K562 (cell line): Measurements from ENCODE around the gene MYO3B. TPM values are rescaled to one million over a fixed set of nuclear protein-coding genes. Genes with fewer than 3 reads are reported as not detected.

Experiments
- ATAC-seq: fragments of 200-7000 bp; cut with Tn5 transposase; 3 replicates; pipeline ENCODE4 v1.9.1; 2020; ENCODE audit warnings: moderate library complexity
- BruUV-seq: library from RNA; stranded (reverse); fragments of 400-500 nt; replicated peaks from 2 replicates; lab custom pipeline; 2021; lab: Mats Ljungman, UMichigan
- CTCF ChIA-PET: fragments of 300-600 bp; formaldehyde crosslinking; extraction: SDS; loops from one replicate; lab custom pipeline; 2021; ENCODE audit warnings: low intra/inter-chr PET ratio; lab: Yijun Ruan, JAX
- POLR2A ChIA-PET: fragments of 300-600, 350-650 bp; sonication (Branson Sonifier 250); formaldehyde crosslinking; extraction: SDS; loops from one replicate; lab custom pipeline; 2021; ENCODE audit warnings: antibody characterized with exemption, inconsistent platforms; lab: Yijun Ruan, JAX
- DNase-seq, 4 experiments: peaks; one replicate each; pipeline versions ENCODE4 v3.0.0 to v3.0.0-alpha.2; 2011 to 2018; ENCODE audit warnings: low spot score in 3 of 4, mixed read lengths in 3 of 4; ENCODE audit errors: extremely low read depth in 1 of 4
- FAIRE-seq: peaks from 2 replicates; lab custom pipeline; 2011; peaks lifted over from hg19 to GRCh38; lab: Jason Lieb, UNC
- H2AFZ ChIP-seq: 2 replicates; pipeline ENCODE4 v1.6.0; 2011; ENCODE audit warnings: low read depth, low read length, control low read depth, inconsistent platforms
- H3K27ac ChIP-seq: fragments of 200-600 bp; 3 replicates; pipeline ENCODE4 v1.8.0; 2011; ENCODE audit warnings: low read depth, mild to moderate bottlenecking, control low read depth, inconsistent platforms, low read length, moderate library complexity, mixed read lengths; ENCODE audit errors: extremely low read depth
- H3K27me3 ChIP-seq, 2 experiments: fragments of 300-600 bp in 1 of 2; 2 replicates in 1 of 2; 3 replicates in 1 of 2; pipeline versions ENCODE4 v1.6.0 to v1.8.0; 2011; ENCODE audit warnings: inconsistent platforms in 2 of 2, low read length in 2 of 2, mild to moderate bottlenecking in 1 of 2, mixed read lengths in 1 of 2, moderate library complexity in 1 of 2; ENCODE audit not compliant: control insufficient read depth in 2 of 2, insufficient read depth in 2 of 2
- H3K36me3 ChIP-seq: fragments of 300-600 bp; 3 replicates; pipeline ENCODE4 v1.8.0; 2011; ENCODE audit warnings: mild to moderate bottlenecking, low read length, inconsistent platforms; ENCODE audit not compliant: control insufficient read depth, insufficient read depth
- H3K4me1 ChIP-seq, 2 experiments: fragments of 200-600 bp in 1 of 2; replicated peaks in 1 of 2; 2 replicates in 1 of 2; 3 replicates in 1 of 2; pipeline versions ENCODE4 v1.5.1 to v1.8.0; 2011; ENCODE audit warnings: inconsistent platforms in 2 of 2, low read length in 2 of 2, mild to moderate bottlenecking in 1 of 2, mixed read lengths in 1 of 2, moderate library complexity in 1 of 2; ENCODE audit not compliant: control insufficient read depth in 2 of 2, insufficient read depth in 2 of 2
- H3K4me2 ChIP-seq: 2 replicates; pipeline ENCODE4 v1.6.1; 2011; ENCODE audit warnings: low read length, control low read depth, inconsistent platforms, mixed read lengths; ENCODE audit not compliant: insufficient read depth
- H3K4me3 ChIP-seq: fragments of 200-600 bp; sonication (generic), shearing (Covaris generic); 2 replicates; pipeline ENCODE4 v1.5.1; 2016; ENCODE audit warnings: control low read depth, inconsistent platforms
- H3K79me2 ChIP-seq: fragments of 200-600 bp; 3 replicates; pipeline ENCODE4 v1.8.0; 2011; ENCODE audit warnings: low read length, inconsistent platforms; ENCODE audit not compliant: control insufficient read depth, insufficient read depth
- H3K9ac ChIP-seq, 2 experiments: 2 replicates each; pipeline versions ENCODE4 v1.6.0 to v1.6.1; 2011; ENCODE audit warnings: low read depth in 2 of 2, low read length in 2 of 2, control low read depth in 1 of 2, inconsistent platforms in 1 of 2, mild to moderate bottlenecking in 1 of 2, mixed read lengths in 1 of 2; ENCODE audit not compliant: insufficient read depth in 1 of 2
- H3K9me1 ChIP-seq: one replicate; pipeline ENCODE4 v1.6.0; 2011; ENCODE audit warnings: inconsistent platforms, mild to moderate bottlenecking, low read length, moderate library complexity; ENCODE audit not compliant: control insufficient read depth, insufficient read depth
- H3K9me3 ChIP-seq: replicated peaks from 2 replicates; pipeline ENCODE4 v1.5.1; 2011; ENCODE audit warnings: low read depth, low read length, inconsistent platforms; ENCODE audit not compliant: control insufficient read depth, insufficient read depth
- H4K20me1 ChIP-seq: replicated peaks from 2 replicates; pipeline ENCODE4 v1.6.1; 2011; ENCODE audit warnings: low read length, inconsistent platforms, mixed read lengths; ENCODE audit not compliant: control insufficient read depth, insufficient read depth
- ATF3 ChIP-seq, 2 experiments: fragments of 450-650 bp in 1 of 2; sonication (generic) in 1 of 2; formaldehyde crosslinking in 1 of 2; IDR thresholded peaks in 1 of 2; conservative IDR thresholded peaks in 1 of 2; 2 replicates each; pipeline versions ENCODE4 v1.6.1 to v1.8.1; 2016 to 2023; ENCODE audit warnings: mild to moderate bottlenecking in 2 of 2, moderate library complexity in 2 of 2, inconsistent platforms in 1 of 2, missing genetic modification reagents in 1 of 2
- E2F5 ChIP-seq: sonication (generic); formaldehyde crosslinking; IDR thresholded peaks from 2 replicates; pipeline ENCODE4 v1.8.0; 2022; ENCODE audit warnings: mild to moderate bottlenecking, missing genetic modification reagents
- ELF1 ChIP-seq: fragments of 200-800 bp; sonication (Bioruptor generic); IDR thresholded peaks from 2 replicates; pipeline ENCODE4 v1.6.1; 2016; ENCODE audit warnings: missing genetic modification characterization, missing compliant biosample characterization
- IRF1 ChIP-seq: sonication (generic); formaldehyde crosslinking; IDR thresholded peaks from 2 replicates; pipeline ENCODE4 v1.8.0; 2022; ENCODE audit warnings: missing genetic modification reagents, mild to moderate bottlenecking, borderline replicate concordance
- KDM1A ChIP-seq, 2 experiments: fragments of 450-650 bp; IDR thresholded peaks; 2 replicates each; pipeline ENCODE4 v1.6.1; 2016; ENCODE audit warnings: mild to moderate bottlenecking in 2 of 2
- NCOA6 ChIP-seq: fragments of 450-650 bp; IDR thresholded peaks from 2 replicates; pipeline ENCODE4 v1.6.1; 2017; ENCODE audit warnings: mild to moderate bottlenecking
- SRSF1 ChIP-seq: fragments of 200-400 bp; formaldehyde crosslinking; IDR thresholded peaks from 2 replicates; pipeline ENCODE4 v1.6.1; 2017; ENCODE audit warnings: mild to moderate bottlenecking, low read depth, low read length, moderate library complexity
- TAF15 ChIP-seq: fragments of 200-400 bp; formaldehyde crosslinking; IDR thresholded peaks from 2 replicates; pipeline ENCODE4 v1.6.1; 2017; ENCODE audit warnings: mild to moderate bottlenecking, low read depth, low read length, moderate library complexity
- TEAD1 ChIP-seq, 2 experiments: fragments of 450-650 bp in 1 of 2; sonication (generic) in 1 of 2; formaldehyde crosslinking; IDR thresholded peaks; 2 replicates each; pipeline versions ENCODE4 v1.4.0 to v1.8.0; 2020 to 2022; ENCODE audit warnings: mild to moderate bottlenecking in 2 of 2, missing genetic modification reagents in 1 of 2
- TRIM28 ChIP-seq: fragments of 450-650 bp; IDR thresholded peaks from 2 replicates; pipeline ENCODE4 v1.6.1; 2017
- ZFP1 ChIP-seq: fragments of 450-650 bp; formaldehyde crosslinking; IDR thresholded peaks from 2 replicates; pipeline ENCODE4 v1.4.0; 2020; ENCODE audit warnings: mild to moderate bottlenecking, mixed read lengths
- ZNF324 ChIP-seq: fragments of 250-450 bp; sonication (Bioruptor Pico); IDR thresholded peaks from 2 replicates; pipeline ENCODE4 v1.4.0; 2020; ENCODE audit warnings: mild to moderate bottlenecking
- ZNF384 ChIP-seq: IDR thresholded peaks from 2 replicates; pipeline ENCODE4 v1.6.1; 2012; ENCODE audit warnings: low read depth, low read length, improper control_type of control experiment
- WGBS: fragments of 100-300 bp; shearing (Covaris generic); methylation state at CpG from one replicate; pipeline ENCODE4 v1.1.6; 2016; ENCODE audit warnings: low coverage, mixed read lengths; ENCODE audit not compliant: insufficient coverage; ENCODE audit errors: missing lambda C conversion rate; 5-methylcytosine and 5-hydroxymethylcytosine counted together
- in situ Hi-C: fragments of 300-500 bp; cut with MboI; formaldehyde crosslinking; loops from 4 replicates; pipeline ENCODE4 v1.15.0; 2018; ENCODE audit warnings: inconsistent platforms, mixed read lengths
- intact Hi-C: fragments of 100-400 bp; cut with micrococcal nuclease; formaldehyde crosslinking; loops from 2 replicates; pipeline ENCODE4 v1.14.2; 2022
- polyA plus RNA-seq, 8 experiments: library from polyadenylated mRNA; depleted of rRNA in 4 of 8; stranded (reverse) in 5 of 8; unstranded in 3 of 8; fragments of >200 nt; fragmentation: Nextera tagmentation in 2 of 8; fragmentation: Illumina TruSeq in 1 of 8; extraction: Ambion mirVana in 2 of 8; extraction: Trizol in 1 of 8; gene quantifications; 2 replicates each; pipeline versions ENCODE4 v1.2.1 to v1.2.3, GENCODE V29; 2011 to 2014; ENCODE audit warnings: inconsistent platforms in 1 of 8, missing spikeins in 1 of 8
- total RNA-seq, 7 experiments: library from RNA; depleted of rRNA in 6 of 7; stranded (reverse); fragments of >200 nt in 6 of 7; fragmentation: Illumina TruSeq in 2 of 7; extraction: Trizol in 2 of 7; gene quantifications; 2 replicates each; pipeline versions ENCODE4 v1.2.1 to v1.2.3, GENCODE V29; 2011 to 2021; ENCODE audit warnings: low replicate concordance in 1 of 7

Gene MYO3B
- total and polyA plus RNA-seq, 9 of the 15 experiments (the other 6 are each of a cell fraction or from before 2014, with no cell fraction given): 2.7 to 6.5 (median 3.6) TPM

GRCh38 chr2:170288859-170289258, 110.9 kb downstream of the MYO3B start:
- CTCF ChIA-PET: no interaction called here
- no peaks in the 10 kb centered on the region for H3K27me3 ChIP-seq
- no peak overlapping the region for H3K4me3 ChIP-seq
- ATAC-seq (no peak), FAIRE-seq (no peak), DNase-seq (no peak)
- H3K27ac ChIP-seq: no peak overlapping the region
- no peaks in the 10 kb centered on the region for H3K79me2 ChIP-seq
- in situ Hi-C loops (no loop called here), intact Hi-C loops (no loop called here)
- no peak for TF ChIP-seq ELF1 (tag)
- TF ChIP-seq ZNF324 (CRISPR knock-in tag): peak; percentile 91
- no peak overlapping the region for H3K4me2 ChIP-seq
- POLR2A ChIA-PET: no interaction called here
- no TSS peak for BruUV-seq
- H3K36me3 ChIP-seq: no peaks in the 10 kb centered on the region
- H4K20me1 ChIP-seq: no peaks in the 10 kb centered on the region
- 26% methylated on average over 1 of the region's 1 CpG for WGBS
- H3K4me1 ChIP-seq: peaks cover 0 to 4% of the 10 kb centered on the region in 2 experiments; a peak in 1 of 5 replicates
- no peaks in the 10 kb centered on the region for H3K9me1 ChIP-seq
- no peak overlapping the region for H3K9ac ChIP-seq
- H2AFZ ChIP-seq: 0 out of 2 replicates have a peak overlapping the region, but pooled peaks have one; percentile 9
- peaks cover 2% of the 10 kb centered on the region; the same call in 1 of the 2 replicates for H3K9me3 ChIP-seq

GRCh38 chr2:170291474-170291873, 113.5 kb downstream of the MYO3B start:
- 24% methylated on average over 1 of the region's 1 CpG for WGBS

More at GRCh38 chr2:170291474-170291873, 113.5 kb downstream of the MYO3B start:
- Histone ChIP-seq H3K9ac (no peak overlapping the region), H4K20me1 (no peaks in the 10 kb centered on the region), H3K27me3 (no peaks in the 10 kb centered on the region), H3K27ac (no peak overlapping the region), H3K9me3 (peaks cover 7% of the 10 kb centered on the region), H3K79me2 (no peaks in the 10 kb centered on the region), H3K4me1 (no peaks in the 10 kb centered on the region), H3K4me3 (no peak overlapping the region), H3K9me1 (no peaks in the 10 kb centered on the region), H3K36me3 (no peaks in the 10 kb centered on the region), H2AFZ (no peak overlapping the region), H3K4me2 (no peak overlapping the region)
- intact Hi-C loops (no loop called here), in situ Hi-C loops (no loop called here)
- ATAC-seq (no peak), FAIRE-seq (no peak), DNase-seq (no peak)
- CTCF ChIA-PET: no interaction called here
- no TSS peak for BruUV-seq
- TF ChIP-seq NCOA6 (no peak), TRIM28 (0 out of 2 replicates have a peak, but pooled peaks have one; percentile 21), ZFP1 (CRISPR knock-in tag) (0 out of 2 replicates have a peak, but pooled peaks have one; percentile 12), ATF3 (IDR thresholded peaks at IDR 0.05) (no peak), ATF3 (CRISPR knock-in tag; conservative IDR thresholded peaks at IDR 0.05) (no peak), SRSF1 (no peak), IRF1 (CRISPR knock-in tag) (no peak), KDM1A (IDR thresholded peaks at IDR 0.05) (no peak), TEAD1 (CRISPR knock-in tag; IDR thresholded peaks at IDR 0.05) (no peak), E2F5 (no peak), TAF15 (no peak), ZNF384 (peak; percentile 43; the same call in 1 of the 2 replicates)
- POLR2A ChIA-PET: interaction anchor here (1.0 kb wide), 1 partner anchor 40 kb away, joined by 3 read pairs; no protein-coding TSS in a partner anchor
